Endothelial cell of umbilical vein (primary cell): Measurements from ENCODE around the gene SLC25A20. TPM values are rescaled to one million over a fixed set of nuclear protein-coding genes. Genes with fewer than 3 reads are reported as not detected.

ENCODE experiments used
- BruUV-seq: library from RNA; stranded (reverse); fragments of 400-500 nt; replicated peaks from 2 replicates; lab custom pipeline; 2021; lab: Mats Ljungman, UMichigan
- CTCF ChIA-PET: fragments of 300-600, 350-600 bp; sonication (Branson Sonifier 250); formaldehyde crosslinking; loops from one replicate; lab custom pipeline; 2021; ENCODE audit warnings: antibody characterized with exemption, inconsistent platforms; lab: Charles Lee
- POLR2A ChIA-PET: fragments of 300-600, 350-600 bp; sonication (Branson Sonifier 250); formaldehyde crosslinking; loops from one replicate; lab custom pipeline; 2021; ENCODE audit warnings: antibody characterized with exemption, inconsistent platforms; lab: Charles Lee
- DNase-seq: peaks from one replicate; pipeline ENCODE4 v3.0.0-alpha.2; 2011; ENCODE audit warnings: low read depth, low spot score
- FAIRE-seq: peaks from 2 replicates; lab custom pipeline; 2011; peaks lifted over from hg19 to GRCh38; lab: Jason Lieb, UNC
- H2AFZ ChIP-seq: 2 replicates; pipeline ENCODE4 v1.6.0; 2012; ENCODE audit warnings: low read depth, low read length, control low read depth, inconsistent platforms
- H3K27ac ChIP-seq: 2 replicates; pipeline ENCODE4 v1.5.1; 2011; ENCODE audit warnings: low read depth, mild to moderate bottlenecking, control low read depth, low read length, moderate library complexity; ENCODE audit not compliant: insufficient read depth
- H3K27me3 ChIP-seq, 2 experiments: 2 replicates each; pipeline versions ENCODE4 v1.6.0 to v1.6.1; 2011; ENCODE audit warnings: low read length in 2 of 2, mixed read lengths in 1 of 2; ENCODE audit not compliant: control insufficient read depth in 2 of 2, insufficient read depth in 2 of 2
- H3K36me3 ChIP-seq, 2 experiments: 2 replicates in 1 of 2; 3 replicates in 1 of 2; pipeline ENCODE4 v1.5.1; 2011; ENCODE audit warnings: low read length in 2 of 2, mild to moderate bottlenecking in 1 of 2, moderate library complexity in 1 of 2; ENCODE audit not compliant: control insufficient read depth in 2 of 2, insufficient read depth in 2 of 2; ENCODE audit errors: extremely low read depth in 1 of 2
- H3K4me1 ChIP-seq: 3 replicates; pipeline ENCODE4 v1.5.1; 2011; ENCODE audit warnings: mild to moderate bottlenecking, low read length; ENCODE audit not compliant: control insufficient read depth, insufficient read depth; ENCODE audit errors: extremely low read depth
- H3K4me2 ChIP-seq: 2 replicates; pipeline ENCODE4 v1.6.1; 2011; ENCODE audit warnings: low read length, control low read depth, mixed read lengths; ENCODE audit not compliant: insufficient read depth
- H3K4me3 ChIP-seq, 3 experiments: fragments of 200-600 bp in 1 of 3; sonication (generic), shearing (Covaris generic) in 1 of 3; replicated peaks in 1 of 3; 2 replicates each; pipeline ENCODE4 v1.5.1; 2011 to 2016; ENCODE audit warnings: control low read depth in 3 of 3, low read length in 3 of 3, mild to moderate bottlenecking in 2 of 3, inconsistent platforms in 1 of 3, low read depth in 1 of 3, moderate library complexity in 1 of 3; ENCODE audit not compliant: insufficient read depth in 1 of 3
- H3K79me2 ChIP-seq: 2 replicates; pipeline ENCODE4 v1.6.0; 2012; ENCODE audit warnings: low read length, inconsistent platforms; ENCODE audit not compliant: control insufficient read depth, insufficient read depth
- H3K9ac ChIP-seq: replicated peaks from 2 replicates; pipeline ENCODE3; 2011; ENCODE audit warnings: low read length, control low read depth; ENCODE audit not compliant: insufficient read depth; ENCODE audit errors: extremely low read depth
- H3K9me1 ChIP-seq: replicated peaks from 3 replicates; pipeline ENCODE4 v1.6.0; 2011; ENCODE audit warnings: mild to moderate bottlenecking, low read length; ENCODE audit not compliant: control insufficient read depth, insufficient read depth; ENCODE audit errors: extremely low read depth
- H3K9me3 ChIP-seq: replicated peaks from 2 replicates; pipeline ENCODE4 v1.5.1; 2012; ENCODE audit warnings: low read length, inconsistent platforms; ENCODE audit not compliant: control insufficient read depth, insufficient read depth
- H4K20me1 ChIP-seq: replicated peaks from 2 replicates; pipeline ENCODE3; 2011; ENCODE audit warnings: mild to moderate bottlenecking, low read length; ENCODE audit not compliant: control insufficient read depth, insufficient read depth; ENCODE audit errors: extremely low read depth
- EZH2 ChIP-seq: IDR thresholded peaks from 2 replicates; pipeline ENCODE4 v1.6.1; 2012; ENCODE audit warnings: borderline replicate concordance, low read depth, mild to moderate bottlenecking, moderate library complexity, low read length, inconsistent platforms; ENCODE audit not compliant: severe bottlenecking
- FOS ChIP-seq: IDR thresholded peaks from 2 replicates; pipeline ENCODE4 v1.6.1; 2011; ENCODE audit warnings: mild to moderate bottlenecking, low read length, moderate library complexity, borderline replicate concordance; ENCODE audit not compliant: insufficient read depth
- GATA2 ChIP-seq: IDR thresholded peaks from 2 replicates; pipeline ENCODE4 v1.7.0; 2011; ENCODE audit warnings: low read depth, mild to moderate bottlenecking, moderate library complexity, mixed read lengths, low read length; ENCODE audit not compliant: insufficient read length, insufficient read depth
- JUN ChIP-seq: IDR thresholded peaks from 2 replicates; pipeline ENCODE4 v1.6.1; 2011; ENCODE audit warnings: borderline replicate concordance, low read depth; ENCODE audit not compliant: insufficient read length, insufficient read depth
- MYC ChIP-seq: IDR thresholded peaks from one replicate; pipeline ENCODE4 v1.6.1; 2011; ENCODE audit warnings: mild to moderate bottlenecking, low read depth, low read length
- POLR2A ChIP-seq: IDR thresholded peaks from 2 replicates; pipeline ENCODE4 v1.6.1; 2012; ENCODE audit warnings: low read depth, mild to moderate bottlenecking, control low read depth, low read length
- POLR2AphosphoS5 ChIP-seq: IDR thresholded peaks from 2 replicates; pipeline ENCODE4 v1.6.1; 2012; ENCODE audit warnings: low read depth, mild to moderate bottlenecking, control low read depth, low read length, moderate library complexity; ENCODE audit not compliant: insufficient read depth
- dilution Hi-C: fragments of 300-500 bp; cut with MboI; formaldehyde crosslinking; loops from one replicate; pipeline ENCODE4 v1.15.0; 2019; ENCODE audit warnings: low sequenced_read_pairs; ENCODE audit not compliant: extremely low pct_ligation_motif_present
- intact Hi-C: fragments of 100-400 bp; cut with micrococcal nuclease; formaldehyde crosslinking; loops from one replicate; pipeline ENCODE4 v1.10.0; 2022
- polyA plus RNA-seq, 4 experiments: library from polyadenylated mRNA; depleted of rRNA in 3 of 4; stranded (reverse) in 3 of 4; unstranded in 1 of 4; fragments of >200 nt; gene quantifications; 2 replicates each; pipeline versions ENCODE4 v1.2.1 to v1.2.3, GENCODE V29; 2011 to 2012; ENCODE audit warnings: missing spikeins in 1 of 4
- total RNA-seq: library from RNA; stranded (reverse); gene quantifications from 2 replicates; pipeline ENCODE4 v1.2.3, GENCODE V29; 2021
- TF ChIP-seq, protein P1 (sequence below), 2 donors: IDR thresholded peaks; 1 replicate in 1 of 2; 2 replicates in 1 of 2; pipeline ENCODE4 v1.5.1; 2011; ENCODE audit warnings: low read length in 2 of 2, mild to moderate bottlenecking in 2 of 2, moderate library complexity in 2 of 2, control low read depth in 1 of 2, inconsistent platforms in 1 of 2, low read depth in 1 of 2; ENCODE audit not compliant: insufficient read depth in 1 of 2; ENCODE audit errors: extremely low read depth in 1 of 2
- TF ChIP-seq, protein P2 (sequence below): IDR thresholded peaks from 2 replicates; pipeline ENCODE4 v1.6.1; 2011; ENCODE audit not compliant: insufficient read depth, insufficient read length

Gene SLC25A20
- total and polyA plus RNA-seq, 2 donors (not counting 3 experiments of a cell fraction or from before 2014, with no cell fraction given), result 7.9 to 11.0 TPM

DNA sequence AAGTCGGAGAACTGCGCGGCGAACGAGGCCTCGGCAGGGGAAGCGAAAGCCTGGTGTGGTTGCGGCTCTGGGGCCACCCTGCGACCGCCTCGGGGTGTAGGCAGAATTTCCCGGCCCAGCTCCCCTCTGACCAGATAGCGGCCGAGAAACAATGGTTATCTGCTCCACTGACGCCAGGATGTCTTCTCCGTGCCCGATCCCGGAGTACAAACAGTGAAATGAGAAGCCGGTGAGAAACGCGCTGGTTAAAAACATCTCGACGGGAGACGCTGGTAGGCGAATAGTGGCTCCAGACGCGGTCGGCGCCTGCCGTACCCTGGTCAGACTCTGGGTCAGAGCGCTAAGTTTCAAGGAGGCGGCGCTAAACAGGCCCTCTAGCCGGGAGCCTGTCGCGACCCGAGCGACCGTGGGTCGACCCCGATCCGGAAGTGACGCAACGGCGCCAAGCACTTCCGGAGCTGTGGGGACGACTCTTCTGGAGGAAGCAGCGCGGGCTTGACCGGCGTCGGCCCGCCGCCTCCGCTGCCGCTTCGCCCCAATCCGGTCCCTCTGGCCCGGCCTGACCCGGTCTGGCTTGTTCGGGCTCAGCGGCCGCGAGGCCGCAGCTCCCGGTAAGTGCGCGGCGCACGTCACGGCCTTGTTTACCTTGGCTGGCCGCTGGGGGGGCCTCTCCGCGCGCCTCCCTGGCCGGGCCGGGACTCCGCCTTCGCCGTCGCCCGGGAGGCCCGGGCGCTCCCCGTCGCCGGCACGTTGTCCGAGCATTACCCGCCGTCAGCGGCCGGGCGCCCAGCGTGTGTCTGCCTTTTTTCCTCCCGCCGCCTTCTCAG, 19.9 kb upstream of the SLC25A20 start, which contains the start of gene ARIH2:
Gene ARIH2 (plus strand): TSS at position 455 of the 827 bp plus-strand sequence. CDS start 8,717 bp downstream, outside the sequence.
- ChIA-PET POLR2A (interaction anchor here (0.5 to 1.8 kb wide), 4 partner anchors 11 to 1419 kb away, joined by 3 to 11 read pairs (median 4); partner anchors contain the start of genes IMPDH2 and NDUFAF3), CTCF (interaction anchor here (0.8 to 3.2 kb wide), 5 partner anchors 11 to 179 kb away, joined by 3 to 31 read pairs (median 7); no protein-coding TSS in a partner anchor)
- peak; percentile 95 for DNase-seq
- FAIRE-seq, result peak; percentile 94
- no peaks in the 10 kb centered on the region for H3K9me3 ChIP-seq
- H3K9me1 ChIP-seq, result no peaks in the 10 kb centered on the region
- peaks cover 36% of the 10 kb centered on the region for H3K79me2 ChIP-seq
- dilution Hi-C loops (no loop called here), intact Hi-C loops (loop anchor here (1.0 to 5.0 kb wide), 5 partner anchors 11 to 201 kb away; partner anchors contain the start of genes IP6K2, PRKAR2A and SLC25A20)
- peak within 1 kb of the TSS; percentile 99 for H3K27ac ChIP-seq
- BruUV-seq, result TSS peak; percentile 76
- no peaks in the 10 kb centered on the region for H3K27me3 ChIP-seq
- H3K36me3 ChIP-seq, result peaks cover 0 to 3% of the 10 kb centered on the region in 2 experiments
- peak within 1 kb of the TSS; percentile 63 to 94 (median 84) for H3K4me3 ChIP-seq
- peak within 1 kb of the TSS; percentile 92 for H3K4me2 ChIP-seq
- H3K9ac ChIP-seq, result peak within 1 kb of the TSS; percentile 100
- TF ChIP-seq FOS, result peak; percentile 7
- TF ChIP-seq GATA2, result no peak
- peak; percentile 96 for TF ChIP-seq POLR2AphosphoS5
- peak; percentile 97 for TF ChIP-seq POLR2A
- H2AFZ ChIP-seq, result peak within 1 kb of the TSS; percentile 86
- peaks cover 4% of the 10 kb centered on the region for H4K20me1 ChIP-seq
- H3K4me1 ChIP-seq, result peaks cover 14% of the 10 kb centered on the region

DNA sequence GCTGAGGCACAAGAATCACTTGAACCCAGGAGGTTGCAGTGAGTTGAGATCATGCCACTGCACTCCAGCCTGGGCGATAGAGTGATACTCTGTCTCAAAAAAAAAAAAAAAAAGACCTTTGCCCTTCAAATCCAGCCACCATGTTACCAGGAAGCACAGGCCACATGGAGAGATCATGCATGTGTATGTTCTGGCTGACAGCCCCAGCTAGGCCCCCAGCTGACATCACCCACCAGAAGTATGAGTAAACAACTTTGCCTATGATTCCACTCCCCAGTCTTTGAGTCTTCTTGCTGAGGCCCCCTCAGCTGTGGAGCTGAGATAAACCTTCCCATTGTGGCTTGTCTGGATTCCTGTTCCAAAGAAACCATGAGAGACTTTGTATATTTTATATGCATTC, 16.6 kb upstream of the SLC25A20 start:
- Histone ChIP-seq H3K27ac (no peak overlapping the region), H3K9me1 (no peaks in the 10 kb centered on the region), H3K9me3 (no peaks in the 10 kb centered on the region), H3K27me3 (no peaks in the 10 kb centered on the region), H3K36me3 (no peaks in the 10 kb centered on the region), H3K4me1 (peaks cover 10% of the 10 kb centered on the region), H3K4me2 (no peak overlapping the region), H3K4me3 (no peak overlapping the region), H3K9ac (no peak overlapping the region), H4K20me1 (no peaks in the 10 kb centered on the region), H2AFZ (no peak overlapping the region), H3K79me2 (peaks cover 14% of the 10 kb centered on the region)
- intact Hi-C loops, result loop anchor here (5.0 kb wide), 1 partner anchor 198 kb away; the partner anchor contains the start of gene IP6K2
- ChIA-PET POLR2A (no interaction called here), CTCF (no interaction called here)
- DNase-seq (no peak), FAIRE-seq (no peak)
- no TSS peak for BruUV-seq
- TF ChIP-seq POLR2A, result no peak
- TF ChIP-seq MYC, result no peak
- no peak for TF ChIP-seq GATA2
- TF ChIP-seq JUN, result no peak
- TF ChIP-seq POLR2AphosphoS5, result no peak
- TF ChIP-seq FOS, result no peak
- TF ChIP-seq, protein P1, sequence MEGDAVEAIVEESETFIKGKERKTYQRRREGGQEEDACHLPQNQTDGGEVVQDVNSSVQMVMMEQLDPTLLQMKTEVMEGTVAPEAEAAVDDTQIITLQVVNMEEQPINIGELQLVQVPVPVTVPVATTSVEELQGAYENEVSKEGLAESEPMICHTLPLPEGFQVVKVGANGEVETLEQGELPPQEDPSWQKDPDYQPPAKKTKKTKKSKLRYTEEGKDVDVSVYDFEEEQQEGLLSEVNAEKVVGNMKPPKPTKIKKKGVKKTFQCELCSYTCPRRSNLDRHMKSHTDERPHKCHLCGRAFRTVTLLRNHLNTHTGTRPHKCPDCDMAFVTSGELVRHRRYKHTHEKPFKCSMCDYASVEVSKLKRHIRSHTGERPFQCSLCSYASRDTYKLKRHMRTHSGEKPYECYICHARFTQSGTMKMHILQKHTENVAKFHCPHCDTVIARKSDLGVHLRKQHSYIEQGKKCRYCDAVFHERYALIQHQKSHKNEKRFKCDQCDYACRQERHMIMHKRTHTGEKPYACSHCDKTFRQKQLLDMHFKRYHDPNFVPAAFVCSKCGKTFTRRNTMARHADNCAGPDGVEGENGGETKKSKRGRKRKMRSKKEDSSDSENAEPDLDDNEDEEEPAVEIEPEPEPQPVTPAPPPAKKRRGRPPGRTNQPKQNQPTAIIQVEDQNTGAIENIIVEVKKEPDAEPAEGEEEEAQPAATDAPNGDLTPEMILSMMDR (IDR thresholded peaks at IDR 0.05; ENCODE audit: extremely low read depth in 1 of 2, insufficient read depth in 1 of 2, low read depth in 1 of 2, low read length in 2 of 2), result no peak
- TF ChIP-seq EZH2, result no peak
- TF ChIP-seq, protein P2, sequence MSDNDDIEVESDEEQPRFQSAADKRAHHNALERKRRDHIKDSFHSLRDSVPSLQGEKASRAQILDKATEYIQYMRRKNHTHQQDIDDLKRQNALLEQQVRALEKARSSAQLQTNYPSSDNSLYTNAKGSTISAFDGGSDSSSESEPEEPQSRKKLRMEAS, result no peak
- dilution Hi-C loops, result no loop called here
